GM18517 (cell line): ENCODE results near the gene EP400.
A peak's percentile ranks its signal among the peaks of the same experiment; 100 is the strongest.

Experiments
- ATAC-seq: cut with Tn5 transposase; IDR thresholded peaks from one replicate; pipeline ENCODE4 v1.9.1; 2021; ENCODE audit warnings: mild to moderate bottlenecking, moderate library complexity; ENCODE audit not compliant: unreplicated experiment

The EP400 gene

GRCh38 chr12:131949431-131950181 lies at the start of gene EP400:
Gene EP400, plus strand, starts transcription at chr12:131949942. Its CDS starts 10,678 bp downstream, at chr12:131960620.
- peak; percentile 64 for ATAC-seq

GRCh38 chr12:131900397-131900796 lies 49.3 kb upstream of the EP400 start:
- ATAC-seq: no peak

GRCh38 chr12:131901431-131902331 lies 48.1 kb upstream of the EP400 start:
- ATAC-seq: no peak

- no peak for ATAC-seq
Measured at GRCh38 chr12:131902332-131903241, 47.2 kb upstream of the EP400 start.

- no peak for ATAC-seq
Measured at GRCh38 chr12:131903270-131904255, 46.2 kb upstream of the EP400 start.

GRCh38 chr12:131904346-131904745 lies 45.4 kb upstream of the EP400 start:
- ATAC-seq: no peak

GRCh38 chr12:131905081-131905629 lies 44.6 kb upstream of the EP400 start:
- no peak for ATAC-seq

- ATAC-seq: no peak
Measured at GRCh38 chr12:131905630-131906091, 44.1 kb upstream of the EP400 start.

GRCh38 chr12:131907379-131908091 lies 42.2 kb upstream of the EP400 start:
- ATAC-seq: no peak

- no peak for ATAC-seq
Measured at GRCh38 chr12:131908092-131909080, 41.4 kb upstream of the EP400 start.

GRCh38 chr12:131909081-131909751 lies 40.5 kb upstream of the EP400 start:
- no peak for ATAC-seq

GRCh38 chr12:131909752-131910219 lies 40.0 kb upstream of the EP400 start:
- no peak for ATAC-seq

- ATAC-seq: no peak
Measured at GRCh38 chr12:131910302-131911027, 39.3 kb upstream of the EP400 start.

GRCh38 chr12:131911028-131911650 lies 38.6 kb upstream of the EP400 start:
- ATAC-seq: no peak

GRCh38 chr12:131911851-131912477 lies 37.8 kb upstream of the EP400 start:
- ATAC-seq: no peak
